NT2/D1 (cell line): ENCODE measurements around the gene INO80.

Experiments used
- SUZ12 ChIP-seq: IDR thresholded peaks from 2 replicates; pipeline ENCODE4 v1.6.1; 2011; ENCODE audit not compliant: insufficient read length, insufficient read depth; ENCODE audit errors: extremely low read depth
- YY1 ChIP-seq: IDR thresholded peaks from 2 replicates; pipeline ENCODE4 v1.6.1; 2011; ENCODE audit not compliant: insufficient read length, insufficient read depth

GRCh38 chr15:40940296-40940801 lies 175.7 kb downstream of the INO80 start:
- TF ChIP-seq YY1 (no peak), SUZ12 (no peak)
